HepG2 (cell line): ENCODE measurements around the gene CLASRP. TPM values are rescaled to one million over a fixed set of nuclear protein-coding genes. Genes with fewer than 3 reads are reported as not detected.

Experiments
- BCL3 ChIP-seq: sonication (generic); formaldehyde crosslinking; IDR thresholded peaks from 2 replicates; pipeline ENCODE4 v1.5.1; 2020; ENCODE audit warnings: mild to moderate bottlenecking, missing genetic modification reagents, moderate library complexity
- BHLHE40 ChIP-seq: IDR thresholded peaks from 2 replicates; pipeline ENCODE4 v1.6.1; 2011; ENCODE audit warnings: low read length, improper control_type of control experiment
- CERS6 ChIP-seq: sonication (generic); formaldehyde crosslinking; IDR thresholded peaks from 2 replicates; pipeline ENCODE4 v1.5.0; 2020; ENCODE audit warnings: missing genetic modification reagents
- CREBL2 ChIP-seq: sonication (generic); formaldehyde crosslinking; IDR thresholded peaks from 2 replicates; pipeline ENCODE4 v1.8.1; 2023; ENCODE audit warnings: missing genetic modification reagents, mild to moderate bottlenecking, borderline replicate concordance
- GATA4 ChIP-seq: sonication (generic); IDR thresholded peaks from 2 replicates; pipeline ENCODE4 v1.6.1; 2016; ENCODE audit warnings: antibody characterized with exemption, low read depth, borderline replicate concordance
- GLI4 ChIP-seq: sonication (generic); formaldehyde crosslinking; IDR thresholded peaks from 2 replicates; pipeline ENCODE4 v1.5.1; 2020; ENCODE audit warnings: missing genetic modification reagents, mild to moderate bottlenecking, moderate library complexity, borderline replicate concordance
- GTF3A ChIP-seq: sonication (generic); formaldehyde crosslinking; conservative IDR thresholded peaks from 2 replicates; pipeline ENCODE4 v1.4.0; 2020; ENCODE audit warnings: mild to moderate bottlenecking, missing genetic modification reagents
- HIVEP1 ChIP-seq: sonication (generic); formaldehyde crosslinking; IDR thresholded peaks from 2 replicates; pipeline ENCODE4 v1.4.0; 2020; ENCODE audit warnings: mild to moderate bottlenecking, missing genetic modification reagents
- HNRNPL ChIP-seq: fragments of 200-400 bp; formaldehyde crosslinking; IDR thresholded peaks from 2 replicates; pipeline ENCODE4 v1.6.1; 2017; ENCODE audit warnings: mild to moderate bottlenecking, low read depth, low read length
- MTA1 ChIP-seq: sonication (generic); formaldehyde crosslinking; IDR thresholded peaks from 2 replicates; pipeline ENCODE4 v1.4.0; 2020; ENCODE audit warnings: missing genetic modification reagents, mild to moderate bottlenecking, borderline replicate concordance
- NR2F2 ChIP-seq: IDR thresholded peaks from 2 replicates; pipeline ENCODE4 v1.6.1; 2012; ENCODE audit warnings: low read depth, inconsistent platforms, borderline replicate concordance
- PTBP1 ChIP-seq: fragments of 200-400 bp; formaldehyde crosslinking; IDR thresholded peaks from 2 replicates; pipeline ENCODE4 v1.6.1; 2018; ENCODE audit warnings: low read length, low read depth; ENCODE audit not compliant: poor library complexity, severe bottlenecking
- RFXANK ChIP-seq: IDR thresholded peaks from 2 replicates; pipeline ENCODE4 v1.6.1; 2016
- TFDP1 ChIP-seq: IDR thresholded peaks from 2 replicates; pipeline ENCODE4 v1.6.1; 2016; ENCODE audit warnings: missing compliant biosample characterization, missing genetic modification reagents, borderline replicate concordance
- ZBTB21 ChIP-seq: sonication (generic); formaldehyde crosslinking; IDR thresholded peaks from 2 replicates; pipeline ENCODE4 v1.4.0; 2020; ENCODE audit warnings: missing genetic modification reagents
- ZBTB46 ChIP-seq: sonication (generic); formaldehyde crosslinking; IDR thresholded peaks from 2 replicates; pipeline ENCODE4 v1.4.0; 2020; ENCODE audit warnings: mild to moderate bottlenecking, missing genetic modification reagents, borderline replicate concordance
- ZBTB8A ChIP-seq: sonication (generic); formaldehyde crosslinking; IDR thresholded peaks from 2 replicates; pipeline ENCODE4 v1.4.0; 2020; ENCODE audit warnings: mild to moderate bottlenecking, low read depth, missing genetic modification reagents, borderline replicate concordance
- ZKSCAN1 ChIP-seq: fragments of 150-350 bp; IDR thresholded peaks from 2 replicates; pipeline ENCODE4 v1.6.1; 2014; ENCODE audit warnings: low read length
- ZNF224 ChIP-seq: sonication (generic); formaldehyde crosslinking; IDR thresholded peaks from 2 replicates; pipeline ENCODE4 v1.5.0; 2020; ENCODE audit warnings: mild to moderate bottlenecking, missing genetic modification reagents
- ZNF230 ChIP-seq: sonication (generic); formaldehyde crosslinking; IDR thresholded peaks from 2 replicates; pipeline ENCODE4 v1.4.0; 2020; ENCODE audit warnings: mild to moderate bottlenecking, missing genetic modification reagents
- ZNF264 ChIP-seq: sonication (generic); formaldehyde crosslinking; IDR thresholded peaks from 2 replicates; pipeline ENCODE4 v1.4.0; 2020; ENCODE audit warnings: missing genetic modification reagents
- ZNF446 ChIP-seq: sonication (generic); formaldehyde crosslinking; IDR thresholded peaks from 2 replicates; pipeline ENCODE4 v1.5.0; 2020; ENCODE audit warnings: mild to moderate bottlenecking, missing genetic modification reagents
- ZNF530 ChIP-seq: sonication (generic); formaldehyde crosslinking; IDR thresholded peaks from 2 replicates; pipeline ENCODE4 v1.5.0; 2020; ENCODE audit warnings: low read depth, mild to moderate bottlenecking, missing genetic modification reagents
- ZNF564 ChIP-seq: sonication (generic); formaldehyde crosslinking; IDR thresholded peaks from 2 replicates; pipeline ENCODE4 v1.8.1; 2023; ENCODE audit warnings: mild to moderate bottlenecking, missing genetic modification reagents
- ZNF720 ChIP-seq: sonication (generic); formaldehyde crosslinking; IDR thresholded peaks from 2 replicates; pipeline ENCODE4 v1.4.0; 2020; ENCODE audit warnings: missing genetic modification reagents
- ZSCAN31 ChIP-seq: sonication (generic); formaldehyde crosslinking; IDR thresholded peaks from 2 replicates; pipeline ENCODE4 v1.5.0; 2020; ENCODE audit warnings: low read depth, mild to moderate bottlenecking, missing genetic modification reagents
- polyA plus RNA-seq, 8 experiments: library from polyadenylated mRNA; depleted of rRNA in 3 of 8; stranded (reverse) in 7 of 8; unstranded in 1 of 8; fragments of >200 nt; fragmentation: Illumina TruSeq in 4 of 8; extraction: Trizol in 4 of 8; gene quantifications; 2 replicates each; pipeline versions ENCODE4 v1.2.1 to v1.2.3, GENCODE V29; 2011 to 2016; ENCODE audit warnings: low read depth in 4 of 8, missing spikeins in 1 of 8, mixed read lengths in 1 of 8; ENCODE audit not compliant: insufficient read depth in 1 of 8
- total RNA-seq, 5 experiments: library from RNA; depleted of rRNA; stranded (reverse); fragments of >200 nt; fragmentation: Illumina TruSeq; extraction: Trizol; gene quantifications; 2 replicates each; pipeline ENCODE4 v1.2.3, GENCODE V29; 2016; ENCODE audit warnings: low read depth in 1 of 5

Gene CLASRP
- total and polyA plus RNA-seq, 2 of the 13 experiments (the other 11 are each of a cell fraction or from before 2014, with no cell fraction given), result 32.0 to 51.4 TPM

GRCh38 chr19:45076029-45076850, 37.4 kb downstream of the CLASRP start, which contains the start of gene ZNF296 (continued):
- 0 out of 2 replicates have a peak, but pooled peaks have one; percentile 75 for TF ChIP-seq ZNF446 (CRISPR knock-in tag)
- no peak for TF ChIP-seq CREBL2 (CRISPR knock-in tag)
- no peak for TF ChIP-seq ZNF564
- TF ChIP-seq CERS6 (CRISPR knock-in tag), result no peak
- no peak for TF ChIP-seq ZNF530 (CRISPR knock-in tag)
- no peak for TF ChIP-seq MTA1 (CRISPR knock-in tag)
- no peak for TF ChIP-seq RFXANK
- 0 out of 2 replicates have a peak, but pooled peaks have one; percentile 49 for TF ChIP-seq BCL3 (CRISPR knock-in tag)
- TF ChIP-seq ZNF230, result no peak
- TF ChIP-seq ZKSCAN1, result no peak
- no peak for TF ChIP-seq ZNF264 (CRISPR knock-in tag)
- 0 out of 2 replicates have a peak, but pooled peaks have one; percentile 42 for TF ChIP-seq ZNF224 (CRISPR knock-in tag)
- TF ChIP-seq HIVEP1, result no peak
- no peak for TF ChIP-seq ZBTB8A
- no peak for TF ChIP-seq HNRNPL
- no peak for TF ChIP-seq GATA4
- no peak for TF ChIP-seq GLI4 (CRISPR knock-in tag)
- peak; percentile 84; the same call in 1 of the 2 replicates for TF ChIP-seq TFDP1 (CRISPR knock-in tag)
- TF ChIP-seq BHLHE40, result peak; percentile 95
- no peak for TF ChIP-seq PTBP1
- 0 out of 2 replicates have a peak, but pooled peaks have one; percentile 6 for TF ChIP-seq ZBTB21 (CRISPR knock-in tag)
- TF ChIP-seq ZSCAN31, result peak; percentile 76; the same call in 1 of the 2 replicates
- no peak for TF ChIP-seq GTF3A (CRISPR knock-in tag)
- TF ChIP-seq ZBTB46 (CRISPR knock-in tag), result no peak
- TF ChIP-seq NR2F2, result no peak
- no peak for TF ChIP-seq ZNF720 (CRISPR knock-in tag)
